B cell (primary cell): ENCODE measurements around the gene MRGPRG.

Source experiments
- CTCF ChIP-seq: fragments of 200-600 bp; IDR thresholded peaks from one replicate; pipeline ENCODE4 v1.8.0; 2022; ENCODE audit warnings: antibody characterized with exemption, mild to moderate bottlenecking
- EZH2 ChIP-seq: IDR thresholded peaks from 2 replicates; pipeline ENCODE4 v1.6.1; 2012; ENCODE audit warnings: borderline replicate concordance, low read depth, mild to moderate bottlenecking, moderate library complexity, low read length; ENCODE audit not compliant: insufficient read depth, poor library complexity, severe bottlenecking

- TF ChIP-seq CTCF (no peak), EZH2 (no peak)
Observed at GRCh38 chr11:3198815-3199214, 19.8 kb downstream of the MRGPRG start.
